ENCODE measurements around the gene NTNG1. TPM values are rescaled to one million over a fixed set of nuclear protein-coding genes. Genes with fewer than 3 reads are reported as not detected.

NTNG1 gene
- total and polyA plus RNA-seq, 2 of the 4 experiments (the other 2 are of a cell fraction): 1.2 to 2.3 TPM

DNA sequence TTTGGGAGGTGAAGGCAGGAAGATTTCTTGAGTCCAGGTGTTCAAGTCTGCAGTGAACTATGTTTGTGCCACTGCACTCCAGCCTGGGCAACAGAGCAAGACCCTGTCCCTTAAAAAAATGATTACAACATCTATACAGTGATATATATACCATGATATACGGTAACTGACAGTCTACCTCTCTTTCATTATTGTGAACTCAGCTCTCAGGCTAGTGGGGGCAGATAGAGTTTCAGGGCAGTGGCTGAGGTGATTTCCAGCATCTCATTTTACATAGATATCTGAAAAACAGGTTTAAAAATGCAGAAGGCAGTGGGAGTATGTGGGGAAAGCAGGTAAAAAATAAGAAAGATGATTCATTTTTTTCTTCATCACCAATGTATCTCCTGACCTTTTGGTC is 8.1 kb upstream of the NTNG1 start:
- ChIA-PET CTCF (no interaction called here), POLR2A (ENCODE audit: unreplicated experiment) (no interaction called here)
- BruUV-seq (replicated peaks): no TSS peak
- H3K27me3 ChIP-seq (ENCODE audit: control insufficient read depth, insufficient read depth, low read length): no peaks in the 10 kb centered on the region
- H3K79me1 ChIP-seq (ENCODE audit: low read depth in 1 of 2, low read length in 2 of 2): no peaks in the 10 kb centered on the region
- H2BK20ac ChIP-seq (ENCODE audit: low read depth, low read length): no peak overlapping the region
- no peak for TF ChIP-seq NFE2L2 (IDR thresholded peaks at IDR 0.05; ENCODE audit: low read depth, low read length)
- TF ChIP-seq SMC3 (IDR thresholded peaks at IDR 0.05; ENCODE audit: low read depth, low read length): no peak
- TF ChIP-seq MAFK (IDR thresholded peaks at IDR 0.05; ENCODE audit: low read depth, low read length): no peak
- TF ChIP-seq CEBPB (IDR thresholded peaks at IDR 0.05; ENCODE audit: low read depth, low read length): no peak
- no peak for TF ChIP-seq BHLHE40 (IDR thresholded peaks at IDR 0.05; ENCODE audit: low read depth, low read length)
- no peak for TF ChIP-seq RAD21 (IDR thresholded peaks at IDR 0.05; ENCODE audit: low read length)
- no peak for TF ChIP-seq CHD1 (IDR thresholded peaks at IDR 0.05; ENCODE audit: low read depth, low read length)
- no peak for TF ChIP-seq MXI1 (IDR thresholded peaks at IDR 0.05; ENCODE audit: borderline replicate concordance, low read depth, low read length)
- no peak for TF ChIP-seq MAZ (IDR thresholded peaks at IDR 0.05; ENCODE audit: borderline replicate concordance, low read depth, low read length)
- TF ChIP-seq, protein P1, sequence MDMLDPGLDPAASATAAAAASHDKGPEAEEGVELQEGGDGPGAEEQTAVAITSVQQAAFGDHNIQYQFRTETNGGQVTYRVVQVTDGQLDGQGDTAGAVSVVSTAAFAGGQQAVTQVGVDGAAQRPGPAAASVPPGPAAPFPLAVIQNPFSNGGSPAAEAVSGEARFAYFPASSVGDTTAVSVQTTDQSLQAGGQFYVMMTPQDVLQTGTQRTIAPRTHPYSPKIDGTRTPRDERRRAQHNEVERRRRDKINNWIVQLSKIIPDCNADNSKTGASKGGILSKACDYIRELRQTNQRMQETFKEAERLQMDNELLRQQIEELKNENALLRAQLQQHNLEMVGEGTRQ (IDR thresholded peaks at IDR 0.05; ENCODE audit: low read depth, low read length): no peak
- TF ChIP-seq, protein P2, sequence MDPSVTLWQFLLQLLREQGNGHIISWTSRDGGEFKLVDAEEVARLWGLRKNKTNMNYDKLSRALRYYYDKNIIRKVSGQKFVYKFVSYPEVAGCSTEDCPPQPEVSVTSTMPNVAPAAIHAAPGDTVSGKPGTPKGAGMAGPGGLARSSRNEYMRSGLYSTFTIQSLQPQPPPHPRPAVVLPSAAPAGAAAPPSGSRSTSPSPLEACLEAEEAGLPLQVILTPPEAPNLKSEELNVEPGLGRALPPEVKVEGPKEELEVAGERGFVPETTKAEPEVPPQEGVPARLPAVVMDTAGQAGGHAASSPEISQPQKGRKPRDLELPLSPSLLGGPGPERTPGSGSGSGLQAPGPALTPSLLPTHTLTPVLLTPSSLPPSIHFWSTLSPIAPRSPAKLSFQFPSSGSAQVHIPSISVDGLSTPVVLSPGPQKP (IDR thresholded peaks at IDR 0.05; ENCODE audit: borderline replicate concordance, low read depth, low read length): no peak
- TF ChIP-seq, protein P3, sequence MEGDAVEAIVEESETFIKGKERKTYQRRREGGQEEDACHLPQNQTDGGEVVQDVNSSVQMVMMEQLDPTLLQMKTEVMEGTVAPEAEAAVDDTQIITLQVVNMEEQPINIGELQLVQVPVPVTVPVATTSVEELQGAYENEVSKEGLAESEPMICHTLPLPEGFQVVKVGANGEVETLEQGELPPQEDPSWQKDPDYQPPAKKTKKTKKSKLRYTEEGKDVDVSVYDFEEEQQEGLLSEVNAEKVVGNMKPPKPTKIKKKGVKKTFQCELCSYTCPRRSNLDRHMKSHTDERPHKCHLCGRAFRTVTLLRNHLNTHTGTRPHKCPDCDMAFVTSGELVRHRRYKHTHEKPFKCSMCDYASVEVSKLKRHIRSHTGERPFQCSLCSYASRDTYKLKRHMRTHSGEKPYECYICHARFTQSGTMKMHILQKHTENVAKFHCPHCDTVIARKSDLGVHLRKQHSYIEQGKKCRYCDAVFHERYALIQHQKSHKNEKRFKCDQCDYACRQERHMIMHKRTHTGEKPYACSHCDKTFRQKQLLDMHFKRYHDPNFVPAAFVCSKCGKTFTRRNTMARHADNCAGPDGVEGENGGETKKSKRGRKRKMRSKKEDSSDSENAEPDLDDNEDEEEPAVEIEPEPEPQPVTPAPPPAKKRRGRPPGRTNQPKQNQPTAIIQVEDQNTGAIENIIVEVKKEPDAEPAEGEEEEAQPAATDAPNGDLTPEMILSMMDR (conservative IDR thresholded peaks at IDR 0.05; ENCODE audit: low read depth, low read length): no peak
- no peak for TF ChIP-seq POLR2A (IDR thresholded peaks at IDR 0.05; ENCODE audit: low read depth, low read length)
- TF ChIP-seq FOS (IDR thresholded peaks at IDR 0.05; ENCODE audit: low read depth, low read length): no peak
- H4K91ac ChIP-seq (ENCODE audit: insufficient read depth, low read depth, low read length): no peak overlapping the region
- H2AFZ ChIP-seq (replicated peaks; ENCODE audit: low read length, poor library complexity): no peak overlapping the region
- H3K4me1 ChIP-seq (ENCODE audit: control insufficient read depth, insufficient read depth, low read length): no peaks in the 10 kb centered on the region
- H2BK120ac ChIP-seq (ENCODE audit: low read depth, low read length): no peak overlapping the region
- no peak overlapping the region for H2AK5ac ChIP-seq (ENCODE audit: low read depth, low read length)
- ATAC-seq (ENCODE audit: low read depth) (no peak), DNase-seq (no peak)
- H4K20me1 ChIP-seq (ENCODE audit: insufficient read depth, low read length): no peaks in the 10 kb centered on the region
- no peak overlapping the region for H3K56ac ChIP-seq (ENCODE audit: extremely low read depth, insufficient read depth, low read length)
- no peak overlapping the region for H4K5ac ChIP-seq (ENCODE audit: low read depth, low read length)
- no peak overlapping the region for H3K27ac ChIP-seq (ENCODE audit: insufficient read depth, low read length)
- WGBS, 2 experiments (ENCODE audit: extremely low coverage in 2 of 2, insufficient read length in 1 of 2): no CpG with 5 or more reads among the region's 1 CpG
- H3K36me3 ChIP-seq (ENCODE audit: control insufficient read depth, insufficient read depth, low read length): no peaks in the 10 kb centered on the region
- H3K4ac ChIP-seq (ENCODE audit: low read depth, low read length): no peak overlapping the region
- no peak overlapping the region for H2BK15ac ChIP-seq (ENCODE audit: low read depth, low read length)
- H2AK9ac ChIP-seq (replicated peaks; ENCODE audit: low read depth, low read length, poor library complexity): no peak overlapping the region
- H3K4me2 ChIP-seq (ENCODE audit: low read depth, low read length): no peak overlapping the region
- H3K14ac ChIP-seq (replicated peaks; ENCODE audit: low read depth, low read length): no peak overlapping the region
- H3K18ac ChIP-seq (ENCODE audit: low read depth, low read length): no peak overlapping the region
- no peaks in the 10 kb centered on the region for H3K9me1 ChIP-seq (ENCODE audit: insufficient read depth, low read length)
- in situ Hi-C loops (cut with MboI; ENCODE audit: low sequenced_read_pairs) (no loop called here), intact Hi-C loops (cut with micrococcal nuclease) (no loop called here), dilution Hi-C loops (cut with HindIII; ENCODE audit: low sequenced_read_pairs, unreplicated experiment) (no loop called here)
- no peak overlapping the region for H3K4me3 ChIP-seq (ENCODE audit: insufficient read depth, low read depth, low read length)
- H2BK5ac ChIP-seq (ENCODE audit: low read depth, low read length, poor library complexity, severe bottlenecking): no peak overlapping the region
- no peak overlapping the region for H4K8ac ChIP-seq (ENCODE audit: low read depth in 2 of 2, low read length in 2 of 2)
- no peaks in the 10 kb centered on the region for H3K9me3 ChIP-seq (ENCODE audit: control insufficient read depth, insufficient read depth, low read length)
- H3K9ac ChIP-seq (ENCODE audit: low read depth, low read length): no peak overlapping the region
- H3K23ac ChIP-seq (ENCODE audit: low read depth, low read length): no peak overlapping the region

Data from IMR-90 (cell line).